Nephron progenitor cell (in vitro differentiated cells): ENCODE data around the gene FASTK.
A peak's percentile ranks its signal among the peaks of the same experiment; 100 is the strongest.

Source experiments
- DNase-seq: peaks from one replicate; pipeline ENCODE4 v3.0.0; 2021
- H3K27ac Mint-ChIP-seq: 2 replicates; pipeline ENCODE4 v1.8.0; 2021; ENCODE audit warnings: mild to moderate bottlenecking, moderate library complexity, mixed read lengths
- H3K27me3 Mint-ChIP-seq: 2 replicates; pipeline ENCODE4 v1.8.0; 2021; ENCODE audit warnings: mild to moderate bottlenecking, low read depth, mixed read lengths; ENCODE audit not compliant: poor library complexity
- H3K36me3 Mint-ChIP-seq: 2 replicates; pipeline ENCODE4 v1.8.0; 2021; ENCODE audit warnings: low read depth, mixed read lengths
- H3K4me1 Mint-ChIP-seq: 2 replicates; pipeline ENCODE4 v1.8.0; 2021; ENCODE audit warnings: mixed read lengths
- H3K4me3 Mint-ChIP-seq: 2 replicates; pipeline ENCODE4 v1.8.0; 2021; ENCODE audit warnings: mild to moderate bottlenecking, moderate library complexity, mixed read lengths
- H3K9me3 Mint-ChIP-seq: 2 replicates; pipeline ENCODE4 v1.8.0; 2021; ENCODE audit warnings: mild to moderate bottlenecking, moderate library complexity, mixed read lengths
- TF ChIP-seq, protein P1 (sequence below): fragments of 200-600 bp; sonication (generic); IDR thresholded peaks from 2 replicates; pipeline ENCODE4 v1.5.0; 2021; ENCODE audit warnings: antibody characterized with exemption

Gene FASTK

GRCh38 chr7:151110941-151111645, 30.5 kb upstream of the FASTK start:
- Mint-ChIP-seq H3K27ac (no peak overlapping the region), H3K9me3 (no peaks in the 10 kb centered on the region), H3K4me1 (peaks cover 41% of the 10 kb centered on the region), H3K36me3 (no peaks in the 10 kb centered on the region), H3K27me3 (peaks cover 34% of the 10 kb centered on the region), H3K4me3 (no peak overlapping the region)
- TF ChIP-seq, protein P1, sequence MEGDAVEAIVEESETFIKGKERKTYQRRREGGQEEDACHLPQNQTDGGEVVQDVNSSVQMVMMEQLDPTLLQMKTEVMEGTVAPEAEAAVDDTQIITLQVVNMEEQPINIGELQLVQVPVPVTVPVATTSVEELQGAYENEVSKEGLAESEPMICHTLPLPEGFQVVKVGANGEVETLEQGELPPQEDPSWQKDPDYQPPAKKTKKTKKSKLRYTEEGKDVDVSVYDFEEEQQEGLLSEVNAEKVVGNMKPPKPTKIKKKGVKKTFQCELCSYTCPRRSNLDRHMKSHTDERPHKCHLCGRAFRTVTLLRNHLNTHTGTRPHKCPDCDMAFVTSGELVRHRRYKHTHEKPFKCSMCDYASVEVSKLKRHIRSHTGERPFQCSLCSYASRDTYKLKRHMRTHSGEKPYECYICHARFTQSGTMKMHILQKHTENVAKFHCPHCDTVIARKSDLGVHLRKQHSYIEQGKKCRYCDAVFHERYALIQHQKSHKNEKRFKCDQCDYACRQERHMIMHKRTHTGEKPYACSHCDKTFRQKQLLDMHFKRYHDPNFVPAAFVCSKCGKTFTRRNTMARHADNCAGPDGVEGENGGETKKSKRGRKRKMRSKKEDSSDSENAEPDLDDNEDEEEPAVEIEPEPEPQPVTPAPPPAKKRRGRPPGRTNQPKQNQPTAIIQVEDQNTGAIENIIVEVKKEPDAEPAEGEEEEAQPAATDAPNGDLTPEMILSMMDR, result peak; percentile 86
- DNase-seq, result peak; percentile 80

DNA sequence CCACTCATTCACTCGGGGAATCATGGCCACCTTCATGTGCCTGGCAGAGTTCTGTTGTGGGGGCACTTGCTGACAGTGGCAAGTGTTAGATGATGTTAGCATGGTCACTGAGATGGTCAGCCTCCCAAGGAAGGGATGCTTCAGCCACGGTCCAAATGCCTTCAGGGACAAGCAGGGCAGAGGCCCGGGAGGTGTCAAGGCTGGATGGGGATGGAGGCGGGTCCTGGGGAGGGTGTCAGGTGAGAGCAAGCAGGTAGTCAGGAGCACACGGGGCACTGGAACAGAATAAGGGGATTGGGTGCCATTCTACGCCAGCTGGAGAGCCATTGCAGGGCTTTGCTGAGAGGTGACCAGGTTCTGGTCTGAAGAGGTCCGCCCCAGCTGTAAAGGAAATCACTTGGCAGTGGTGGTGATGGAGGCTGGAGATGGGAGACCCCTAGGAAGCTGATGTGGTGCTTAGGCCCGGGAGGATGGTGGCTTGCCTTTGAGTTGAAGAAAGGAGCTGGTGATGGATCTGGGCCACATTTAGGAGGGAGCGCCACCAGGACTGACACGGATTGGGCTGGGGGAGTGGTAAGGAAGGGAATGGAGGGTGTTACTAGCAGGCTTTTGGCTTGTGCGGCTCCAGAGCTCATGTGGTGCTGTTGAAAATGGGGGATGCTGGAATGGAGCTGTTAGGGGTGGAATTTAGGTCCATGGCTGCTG, 29.8 kb upstream of the FASTK start:
- DNase-seq, result no peak
- no peak overlapping the region for H3K4me3 Mint-ChIP-seq
- TF ChIP-seq, protein P1, result no peak
- H3K4me1 Mint-ChIP-seq, result peaks cover 37% of the 10 kb centered on the region
- no peaks in the 10 kb centered on the region for H3K9me3 Mint-ChIP-seq
- H3K27ac Mint-ChIP-seq, result no peak overlapping the region
- H3K36me3 Mint-ChIP-seq, result peaks cover 4% of the 10 kb centered on the region
- H3K27me3 Mint-ChIP-seq, result peaks cover 29% of the 10 kb centered on the region

DNA sequence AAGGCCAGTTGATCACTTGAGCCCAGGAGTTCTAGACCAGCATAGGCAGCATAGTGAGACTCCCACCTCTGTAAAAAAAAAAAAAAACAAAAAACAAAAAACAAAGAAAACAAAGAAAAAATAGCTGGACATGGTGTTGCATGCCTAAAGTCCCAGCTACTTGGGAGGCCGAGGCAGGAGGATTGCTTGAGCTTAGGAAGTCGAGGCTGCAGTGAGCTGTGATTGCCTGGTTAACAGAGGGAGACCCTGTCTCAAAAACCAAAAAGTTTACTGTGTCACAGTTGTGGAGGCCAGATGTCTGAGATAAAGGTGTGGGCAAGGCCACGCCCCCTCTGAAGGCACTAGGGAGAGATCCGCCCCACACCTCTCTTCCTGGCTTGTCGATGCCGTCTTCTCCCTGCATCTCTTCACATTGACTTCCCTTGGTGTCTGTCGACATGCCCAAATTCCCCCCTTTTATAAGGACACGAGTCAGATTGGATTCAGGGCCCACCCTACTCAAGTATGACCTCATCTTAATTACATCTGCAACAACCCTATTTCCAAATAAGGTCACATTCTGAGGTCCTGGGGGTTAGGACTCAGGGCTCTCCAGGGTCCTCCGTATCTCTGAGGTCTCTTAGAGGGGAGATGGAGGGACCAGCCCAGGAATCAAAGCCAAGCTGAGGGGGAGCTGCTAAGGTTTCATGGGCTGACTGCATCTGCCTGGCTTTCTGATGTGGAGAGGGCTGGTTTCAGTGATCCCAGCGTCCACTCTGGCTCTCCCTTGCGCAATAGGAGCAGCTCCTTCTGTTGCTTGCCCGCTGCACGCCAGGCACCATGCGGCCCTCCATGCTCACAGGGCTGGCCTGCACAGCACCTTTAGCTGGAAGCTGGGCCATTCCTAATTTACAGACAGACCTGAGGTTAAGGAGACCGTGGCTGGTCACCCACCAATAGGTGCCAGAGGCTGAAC, 28.8 kb upstream of the FASTK start:
- TF ChIP-seq, protein P1, result no peak
- H3K27me3 Mint-ChIP-seq, result peaks cover 29% of the 10 kb centered on the region
- peaks cover 11% of the 10 kb centered on the region for H3K36me3 Mint-ChIP-seq
- H3K27ac Mint-ChIP-seq, result no peak overlapping the region
- no peak overlapping the region for H3K4me3 Mint-ChIP-seq
- no peak for DNase-seq
- peaks cover 37% of the 10 kb centered on the region for H3K4me1 Mint-ChIP-seq
- no peaks in the 10 kb centered on the region for H3K9me3 Mint-ChIP-seq

DNA sequence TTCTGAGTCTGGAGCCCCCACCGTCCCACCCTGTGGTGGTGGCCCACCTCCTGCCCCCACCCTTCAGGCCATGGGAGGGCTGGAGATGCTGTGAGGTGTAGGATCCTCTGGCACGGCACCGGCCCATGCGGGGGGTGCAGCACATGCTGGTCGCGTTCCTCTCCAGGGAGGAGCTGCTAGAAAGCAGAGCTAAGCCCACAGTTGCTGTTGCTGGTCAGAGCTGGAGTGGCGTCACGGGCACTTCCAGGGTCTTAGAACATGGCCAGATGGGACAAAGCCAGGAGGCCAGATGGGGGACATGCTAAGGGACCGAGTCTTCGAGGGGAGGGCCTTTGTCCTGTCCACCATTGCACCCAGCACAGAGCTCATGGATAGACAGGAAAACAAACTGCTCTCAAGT, 27.3 kb upstream of the FASTK start:
- no peak for DNase-seq
- Mint-ChIP-seq H3K4me3 (no peak overlapping the region), H3K27ac (no peak overlapping the region), H3K36me3 (peaks cover 16% of the 10 kb centered on the region), H3K4me1 (peaks cover 28% of the 10 kb centered on the region), H3K27me3 (peaks cover 19% of the 10 kb centered on the region), H3K9me3 (no peaks in the 10 kb centered on the region)
- TF ChIP-seq, protein P1, result no peak

DNA sequence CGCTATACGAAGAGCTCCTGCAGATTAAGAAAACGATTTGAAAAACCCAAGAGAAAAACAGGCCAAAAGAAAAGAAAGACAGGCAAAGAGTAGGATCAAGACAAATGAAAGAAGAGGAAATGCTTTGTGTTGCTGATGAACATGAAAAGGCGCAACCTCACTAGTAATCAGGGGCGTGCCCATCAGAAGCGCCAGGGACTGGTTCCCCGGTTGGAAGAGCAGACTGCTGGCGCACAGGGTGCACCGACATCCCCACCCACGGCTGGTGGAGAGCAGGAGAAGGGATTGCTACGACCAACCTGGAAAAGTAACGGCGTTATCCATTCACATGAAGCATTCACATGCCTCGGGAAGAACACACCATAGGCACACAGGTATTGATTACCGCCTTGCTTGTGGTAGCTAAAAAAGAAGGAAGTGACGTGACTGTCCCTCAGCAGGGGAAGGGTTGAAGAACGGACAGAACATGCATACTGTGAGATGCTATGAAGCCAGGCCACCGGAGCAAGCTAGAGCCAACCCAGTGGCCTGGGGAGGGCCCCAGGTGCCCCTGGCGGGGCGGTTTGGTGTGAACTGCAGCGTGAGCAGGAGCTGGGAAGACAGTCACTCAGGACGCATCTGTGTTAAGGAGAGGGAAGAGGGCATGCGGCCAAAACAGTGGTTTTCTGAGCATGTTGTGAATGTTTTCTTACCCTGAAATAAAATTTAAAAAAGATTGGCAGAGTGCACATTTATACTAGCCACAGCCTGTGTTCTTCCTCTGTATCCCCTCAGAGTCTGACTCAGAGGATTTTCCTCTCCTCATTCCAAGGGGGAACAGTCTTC, 24.0 kb upstream of the FASTK start:
- TF ChIP-seq, protein P1, result no peak
- no peak overlapping the region for H3K4me3 Mint-ChIP-seq
- H3K36me3 Mint-ChIP-seq, result peaks cover 16% of the 10 kb centered on the region
- H3K27ac Mint-ChIP-seq, result no peak overlapping the region
- no peaks in the 10 kb centered on the region for H3K9me3 Mint-ChIP-seq
- peaks cover 18% of the 10 kb centered on the region for H3K4me1 Mint-ChIP-seq
- no peak for DNase-seq
- peaks cover 3% of the 10 kb centered on the region for H3K27me3 Mint-ChIP-seq
